RCC 7860 (cell line): ENCODE measurements around the gene SDHA.
A peak's percentile ranks its signal among the peaks of the same experiment; 100 is the strongest.

Experiments
- DNase-seq: peaks from one replicate; pipeline ENCODE4 v3.0.0-alpha.2; 2015; ENCODE audit warnings: low spot score
- FAIRE-seq: peaks from 2 replicates; lab custom pipeline; 2012; peaks lifted over from hg19 to GRCh38; lab: Jason Lieb, UNC

The SDHA gene

GRCh38 chr5:185095-186070, 32.7 kb upstream of the SDHA start:
- FAIRE-seq, result no peak
- no peak for DNase-seq

- no peak for FAIRE-seq
- no peak for DNase-seq
These were observed 31.8 kb upstream of the SDHA start for GRCh38 chr5:186091-187041.

- DNase-seq, result no peak
- FAIRE-seq, result no peak
These were observed 31.1 kb upstream of the SDHA start for GRCh38 chr5:187042-187431.

- no peak for FAIRE-seq
- no peak for DNase-seq
These were observed 30.3 kb upstream of the SDHA start for GRCh38 chr5:187617-188451.

- peak; percentile 63 for FAIRE-seq
- DNase-seq, result peak; percentile 76
These were observed 29.3 kb upstream of the SDHA start for GRCh38 chr5:188488-189481.

- DNase-seq (no peak), FAIRE-seq (no peak)
These were observed 28.6 kb upstream of the SDHA start for GRCh38 chr5:189486-189885.

- DNase-seq, result no peak
- no peak for FAIRE-seq
These were observed 28.1 kb upstream of the SDHA start for GRCh38 chr5:189976-190365.

- DNase-seq (no peak), FAIRE-seq (no peak)
These were observed 27.6 kb upstream of the SDHA start for GRCh38 chr5:190366-191035.

- FAIRE-seq (no peak), DNase-seq (no peak)
These were observed 26.8 kb upstream of the SDHA start, which contains the start of gene LRRC14B for GRCh38 chr5:191036-191948. Gene LRRC14B, plus strand, starts transcription at chr5:191495. Its CDS starts 44 bp downstream, at chr5:191539.

- no peak for DNase-seq
- FAIRE-seq, result no peak
These were observed 26.0 kb upstream of the SDHA start for GRCh38 chr5:191949-192690.

- FAIRE-seq, result no peak
These were observed 25.5 kb upstream of the SDHA start for GRCh38 chr5:192691-192969.

GRCh38 chr5:192970-193831, 24.9 kb upstream of the SDHA start:
- FAIRE-seq, result no peak

More at GRCh38 chr5:192691-192969, 25.5 kb upstream of the SDHA start:
- no peak for DNase-seq

GRCh38 chr5:194102-194501, 24.0 kb upstream of the SDHA start:
- FAIRE-seq (no peak), DNase-seq (no peak)

More at GRCh38 chr5:192970-193831, 24.9 kb upstream of the SDHA start:
- DNase-seq, result no peak

GRCh38 chr5:194603-195209, 23.4 kb upstream of the SDHA start:
- DNase-seq (no peak), FAIRE-seq (no peak)

- FAIRE-seq (no peak), DNase-seq (no peak)
These were observed 22.5 kb upstream of the SDHA start for GRCh38 chr5:195401-196160.
